ENCODE results near the gene UBE3D.
"Not testable (repeated sequence)": the region's sequence is repeated elsewhere in the genome, so short reads cannot be mapped to it uniquely, and the experiment has no call there.

The UBE3D gene

DNA sequence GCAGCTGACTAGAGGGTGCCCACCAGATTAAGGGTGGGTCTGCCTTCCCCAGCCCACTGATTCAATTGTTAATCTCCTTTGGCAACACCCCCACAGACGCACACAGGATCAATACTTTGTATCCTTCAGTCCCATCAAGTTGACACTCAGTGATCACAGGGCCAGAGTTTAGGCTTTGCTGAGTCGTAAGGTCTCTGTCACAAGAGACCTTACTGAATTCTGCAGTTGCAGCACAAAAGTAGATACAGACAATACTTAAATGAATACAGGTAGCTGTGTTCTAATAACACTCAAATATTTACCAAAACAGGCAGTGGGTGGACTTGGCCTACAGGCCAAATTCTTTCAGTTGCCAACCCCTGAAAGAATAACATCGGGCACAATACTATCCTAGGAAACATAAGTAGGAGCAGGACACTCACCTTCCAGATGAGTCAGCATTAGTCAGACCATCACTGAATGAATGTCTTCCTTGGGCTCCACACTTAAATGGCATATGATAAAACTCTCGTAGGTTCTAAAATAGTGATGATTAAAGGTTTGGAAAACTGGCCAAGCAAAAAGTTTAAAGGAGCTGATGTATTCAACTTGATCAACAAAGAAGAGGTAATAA, 190.0 kb downstream of the UBE3D start:
- TF ChIP-seq POLR2A (IDR thresholded peaks at IDR 0.05; ENCODE audit: low read depth, low read length): no peak
- FAIRE-seq (peak; percentile 95), DNase-seq (ENCODE audit: insufficient read length, low spot score) (peak; percentile 43)

GRCh38 chr6:82874867-82875266, 190.8 kb downstream of the UBE3D start:
- no peak for TF ChIP-seq POLR2A (IDR thresholded peaks at IDR 0.05; ENCODE audit: low read depth, low read length)
- FAIRE-seq (no peak), DNase-seq (ENCODE audit: insufficient read length, low spot score) (no peak)

GRCh38 chr6:82872185-82872584, 193.5 kb downstream of the UBE3D start:
- DNase-seq (ENCODE audit: insufficient read length, low spot score): no peak
- FAIRE-seq: no peak
- no peak for TF ChIP-seq POLR2A (IDR thresholded peaks at IDR 0.05; ENCODE audit: low read depth, low read length)

- no peak for TF ChIP-seq POLR2A (IDR thresholded peaks at IDR 0.05; ENCODE audit: low read depth, low read length)
- FAIRE-seq (no peak), DNase-seq (ENCODE audit: insufficient read length, low spot score) (no peak)
These were observed 195.0 kb downstream of the UBE3D start for GRCh38 chr6:82870582-82871172.

DNA sequence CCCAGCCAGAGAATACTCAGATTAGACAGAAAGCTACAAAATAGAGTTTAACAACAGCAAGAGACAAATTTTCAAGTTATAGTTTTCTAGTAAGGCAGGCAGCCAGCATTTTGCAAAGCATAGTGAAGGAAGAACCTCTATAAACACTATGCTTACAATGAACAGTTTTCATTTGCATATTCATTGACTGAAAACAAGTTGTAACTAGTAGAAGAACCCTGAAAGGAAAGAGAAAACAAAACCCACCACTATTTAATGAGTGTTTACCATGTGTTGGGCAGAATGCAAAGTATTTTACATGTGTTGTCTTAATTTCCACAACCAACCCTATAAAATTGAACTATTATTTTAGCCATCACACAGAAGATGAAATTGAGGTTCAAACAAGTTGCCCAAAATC, 196.1 kb downstream of the UBE3D start:
- FAIRE-seq (no peak), DNase-seq (ENCODE audit: insufficient read length, low spot score) (no peak)
- TF ChIP-seq POLR2A (IDR thresholded peaks at IDR 0.05; ENCODE audit: low read depth, low read length): no peak

DNA sequence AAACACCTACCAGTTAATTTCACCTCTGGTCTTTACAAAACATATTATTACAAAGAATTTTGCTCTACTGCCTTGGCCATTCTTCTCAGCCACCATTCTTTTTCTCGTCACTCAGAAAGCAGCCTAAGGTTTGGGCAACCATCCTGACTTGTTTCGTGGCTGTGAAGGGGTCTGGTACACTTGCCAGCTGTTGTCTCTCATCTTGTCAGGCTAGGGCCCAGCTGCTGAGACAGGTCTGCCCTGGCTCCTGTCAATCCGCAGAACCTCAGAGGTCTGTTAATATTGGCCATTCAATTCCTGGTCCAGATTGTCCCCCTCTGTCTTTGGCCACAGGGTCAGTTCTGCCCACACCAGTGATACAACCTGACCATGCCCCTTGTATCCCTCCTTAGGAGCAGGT, 197.7 kb downstream of the UBE3D start:
- TF ChIP-seq POLR2A (IDR thresholded peaks at IDR 0.05; ENCODE audit: low read depth, low read length): no peak
- FAIRE-seq (no peak), DNase-seq (ENCODE audit: insufficient read length, low spot score) (no peak)

DNA sequence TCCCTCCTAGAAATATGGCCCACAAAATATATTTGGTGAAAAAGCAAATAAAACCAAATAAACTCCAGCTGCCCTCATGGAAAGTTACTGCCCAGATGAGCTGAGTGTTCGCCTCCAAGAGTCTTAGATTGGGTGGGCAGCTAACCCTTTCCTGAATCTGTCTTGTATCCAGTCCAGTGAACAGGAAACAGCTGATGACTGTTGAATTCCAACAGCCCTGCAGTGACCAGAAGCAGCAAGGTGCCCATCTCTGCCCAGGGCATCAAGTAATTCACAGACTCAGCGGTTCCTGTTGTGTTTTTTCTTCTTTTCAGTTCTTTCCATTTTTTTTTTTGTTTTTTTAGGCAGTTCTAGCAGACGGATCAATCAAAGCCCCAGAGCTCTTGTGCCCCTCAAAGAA, 199.2 kb downstream of the UBE3D start:
- TF ChIP-seq POLR2A (IDR thresholded peaks at IDR 0.05; ENCODE audit: low read depth, low read length): no peak
- FAIRE-seq (no peak), DNase-seq (ENCODE audit: insufficient read length, low spot score) (no peak)

DNA sequence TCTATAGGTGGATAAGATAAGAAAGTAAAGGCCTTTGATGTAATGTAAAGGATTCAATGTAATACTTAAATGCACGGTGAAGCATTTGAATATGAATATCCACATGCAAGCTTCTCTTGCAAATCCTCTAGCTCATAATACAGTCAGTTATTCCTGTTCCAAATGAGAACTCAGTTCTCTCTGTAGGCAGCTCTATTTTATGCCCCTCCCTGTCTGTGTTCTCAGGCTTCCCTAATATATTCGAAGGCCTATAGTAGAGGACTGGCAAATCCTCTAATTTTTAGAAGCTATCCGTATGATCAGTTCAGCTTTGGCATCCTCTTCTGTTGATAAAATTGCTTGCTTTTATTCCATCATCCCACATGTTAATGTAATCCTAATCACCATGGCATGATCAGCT, 200.2 kb downstream of the UBE3D start:
- FAIRE-seq: no peak
- TF ChIP-seq POLR2A (IDR thresholded peaks at IDR 0.05; ENCODE audit: low read depth, low read length): no peak
- no peak for DNase-seq (ENCODE audit: insufficient read length, low spot score)

- no peak for TF ChIP-seq POLR2A (IDR thresholded peaks at IDR 0.05; ENCODE audit: low read depth, low read length)
- FAIRE-seq: no peak
These were observed 201.9 kb downstream of the UBE3D start for GRCh38 chr6:82863781-82864180.

GRCh38 chr6:82862543-82862942, 203.1 kb downstream of the UBE3D start:
- DNase-seq (ENCODE audit: insufficient read length, low spot score): no peak
- peak; percentile 78 for FAIRE-seq
- no peak for TF ChIP-seq POLR2A (IDR thresholded peaks at IDR 0.05; ENCODE audit: low read depth, low read length)

More at GRCh38 chr6:82863781-82864180, 201.9 kb downstream of the UBE3D start:
- no peak for DNase-seq (ENCODE audit: insufficient read length, low spot score)

DNA sequence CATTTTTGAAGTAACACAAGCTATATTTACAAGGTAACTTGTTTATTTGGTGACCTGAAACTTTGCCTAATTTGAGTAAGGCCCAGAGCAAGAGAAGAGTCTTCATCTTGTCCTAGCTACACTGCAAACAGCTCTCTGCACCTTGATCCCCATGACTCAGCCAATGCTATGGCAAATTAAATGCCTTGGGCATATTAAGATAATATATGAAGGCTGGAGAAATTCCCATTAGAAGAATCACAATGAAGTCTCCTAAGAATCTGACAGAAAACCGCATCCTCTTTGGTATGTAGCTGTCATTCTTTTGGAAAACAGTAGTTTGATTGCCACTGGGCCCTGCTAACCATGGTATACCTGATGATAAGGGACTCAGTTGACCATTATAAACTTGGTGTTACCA, 204.5 kb downstream of the UBE3D start:
- no peak for TF ChIP-seq POLR2A (IDR thresholded peaks at IDR 0.05; ENCODE audit: low read depth, low read length)
- no peak for DNase-seq (ENCODE audit: insufficient read length, low spot score)
- peak; percentile 84 for FAIRE-seq

DNA sequence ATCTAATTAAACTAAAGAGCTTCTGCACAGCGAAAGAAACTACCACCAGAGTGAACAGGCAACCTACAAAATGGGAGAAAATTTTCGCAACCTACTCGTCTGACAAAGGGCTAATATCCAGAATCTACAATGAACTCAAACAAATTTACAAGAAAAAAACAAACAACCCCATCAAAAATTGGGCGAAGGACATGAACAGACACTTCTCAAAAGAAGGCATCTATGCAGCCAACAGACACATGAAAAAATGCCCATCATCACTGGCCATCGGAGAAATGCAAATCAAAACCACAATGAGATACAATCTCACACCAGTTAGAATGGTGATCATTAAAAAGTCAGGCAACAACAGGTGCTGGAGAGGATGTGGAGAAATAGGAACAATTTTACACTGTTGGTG, 209.6 kb downstream of the UBE3D start:
- not testable (repeated sequence) for FAIRE-seq; DNase-seq (ENCODE audit: insufficient read length, low spot score)

- not testable (repeated sequence) for DNase-seq (ENCODE audit: insufficient read length, low spot score); FAIRE-seq
These were observed 212.7 kb downstream of the UBE3D start for GRCh38 chr6:82852904-82853303.

DNA sequence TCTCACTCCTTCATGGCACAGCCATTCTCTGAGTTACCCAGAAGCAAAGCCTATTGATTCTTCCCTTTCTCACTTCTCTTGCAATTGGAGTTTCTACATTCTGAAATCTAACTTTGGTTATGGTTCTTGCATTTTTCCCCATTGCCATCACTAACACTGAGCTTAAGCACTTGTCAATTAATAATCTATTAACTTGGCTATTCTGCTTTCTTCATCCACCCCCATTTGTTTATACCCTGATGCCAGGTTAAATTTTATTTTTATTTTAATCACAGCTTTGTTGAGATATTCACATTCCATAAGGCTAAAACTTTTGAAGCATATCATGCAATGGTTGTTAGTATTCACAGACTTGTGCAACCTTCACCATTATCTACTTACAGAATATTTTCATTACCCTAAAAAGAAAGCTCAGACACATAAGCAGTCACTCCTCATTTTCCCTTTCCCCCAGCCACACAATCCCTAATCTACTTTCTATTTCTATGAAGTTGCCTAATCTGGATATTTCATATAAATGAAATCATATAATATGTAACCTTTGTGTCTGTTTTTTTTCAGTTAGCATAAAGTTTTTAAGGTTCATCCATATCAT, 222.3 kb downstream of the UBE3D start:
- TF ChIP-seq POLR2A (IDR thresholded peaks at IDR 0.05; ENCODE audit: low read depth, low read length): no peak
- FAIRE-seq: no peak
- no peak for DNase-seq (ENCODE audit: insufficient read length, low spot score)

GRCh38 chr6:82842721-82843120, 222.9 kb downstream of the UBE3D start:
- peak; percentile 96 for FAIRE-seq
- no peak for DNase-seq (ENCODE audit: insufficient read length, low spot score)
- no peak for TF ChIP-seq POLR2A (IDR thresholded peaks at IDR 0.05; ENCODE audit: low read depth, low read length)
